ENCODE measurements around the gene MYO1A. TPM values are rescaled to one million over a fixed set of nuclear protein-coding genes. Genes with fewer than 3 reads are reported as not detected.

Gene MYO1A
- total RNA-seq, 1 donor from 2014 or later: not detected

DNA sequence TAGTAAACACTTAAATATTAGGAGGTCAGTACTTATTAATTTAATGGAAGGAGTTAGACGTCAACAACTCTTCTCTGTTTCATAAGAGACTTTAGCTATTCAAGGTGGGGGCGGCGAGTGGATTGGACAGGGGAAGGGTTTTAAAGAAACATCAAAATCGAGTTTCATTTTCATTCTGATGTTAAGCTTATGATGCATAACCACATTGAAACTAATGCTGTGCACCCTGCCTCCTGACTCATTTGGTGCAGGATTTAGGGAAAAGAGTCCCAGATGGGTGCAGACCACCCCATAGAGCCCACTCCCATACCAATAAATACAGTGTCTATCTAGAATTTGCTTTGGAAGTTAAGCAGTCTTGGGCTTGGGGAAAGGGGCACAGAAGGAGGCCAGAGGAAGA is 50.9 kb downstream of the MYO1A start:
- no peak overlapping the region for H3K4me3 ChIP-seq (ENCODE audit: low read depth, low read length)
- TF ChIP-seq, protein P1, sequence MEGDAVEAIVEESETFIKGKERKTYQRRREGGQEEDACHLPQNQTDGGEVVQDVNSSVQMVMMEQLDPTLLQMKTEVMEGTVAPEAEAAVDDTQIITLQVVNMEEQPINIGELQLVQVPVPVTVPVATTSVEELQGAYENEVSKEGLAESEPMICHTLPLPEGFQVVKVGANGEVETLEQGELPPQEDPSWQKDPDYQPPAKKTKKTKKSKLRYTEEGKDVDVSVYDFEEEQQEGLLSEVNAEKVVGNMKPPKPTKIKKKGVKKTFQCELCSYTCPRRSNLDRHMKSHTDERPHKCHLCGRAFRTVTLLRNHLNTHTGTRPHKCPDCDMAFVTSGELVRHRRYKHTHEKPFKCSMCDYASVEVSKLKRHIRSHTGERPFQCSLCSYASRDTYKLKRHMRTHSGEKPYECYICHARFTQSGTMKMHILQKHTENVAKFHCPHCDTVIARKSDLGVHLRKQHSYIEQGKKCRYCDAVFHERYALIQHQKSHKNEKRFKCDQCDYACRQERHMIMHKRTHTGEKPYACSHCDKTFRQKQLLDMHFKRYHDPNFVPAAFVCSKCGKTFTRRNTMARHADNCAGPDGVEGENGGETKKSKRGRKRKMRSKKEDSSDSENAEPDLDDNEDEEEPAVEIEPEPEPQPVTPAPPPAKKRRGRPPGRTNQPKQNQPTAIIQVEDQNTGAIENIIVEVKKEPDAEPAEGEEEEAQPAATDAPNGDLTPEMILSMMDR (conservative IDR thresholded peaks at IDR 0.05; ENCODE audit: low read depth, low read length): no peak
- no peak for DNase-seq (ENCODE audit: low read depth)

DNA sequence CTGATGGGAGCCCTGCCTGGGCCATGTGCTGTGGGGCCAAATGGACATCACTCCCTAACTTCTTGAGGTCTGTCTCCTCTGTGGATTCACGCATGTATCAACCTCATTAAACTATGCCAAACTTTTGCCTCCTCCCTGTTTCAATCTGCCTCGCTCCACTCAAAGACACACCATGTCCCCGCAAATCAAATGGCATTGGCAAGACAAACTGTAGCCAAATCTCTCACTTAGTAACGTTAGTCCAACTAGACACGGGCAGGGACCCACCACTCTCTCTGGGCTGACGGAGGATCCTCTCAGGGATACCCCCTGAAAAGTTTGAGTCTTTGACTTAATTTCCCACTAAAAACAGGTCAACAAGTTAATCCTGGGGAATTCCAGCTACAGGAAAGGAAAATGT is 51.6 kb downstream of the MYO1A start:
- DNase-seq (ENCODE audit: low read depth): no peak
- TF ChIP-seq, protein P1 (conservative IDR thresholded peaks at IDR 0.05; ENCODE audit: low read depth, low read length): no peak
- H3K4me3 ChIP-seq (ENCODE audit: low read depth, low read length): no peak overlapping the region

DNA sequence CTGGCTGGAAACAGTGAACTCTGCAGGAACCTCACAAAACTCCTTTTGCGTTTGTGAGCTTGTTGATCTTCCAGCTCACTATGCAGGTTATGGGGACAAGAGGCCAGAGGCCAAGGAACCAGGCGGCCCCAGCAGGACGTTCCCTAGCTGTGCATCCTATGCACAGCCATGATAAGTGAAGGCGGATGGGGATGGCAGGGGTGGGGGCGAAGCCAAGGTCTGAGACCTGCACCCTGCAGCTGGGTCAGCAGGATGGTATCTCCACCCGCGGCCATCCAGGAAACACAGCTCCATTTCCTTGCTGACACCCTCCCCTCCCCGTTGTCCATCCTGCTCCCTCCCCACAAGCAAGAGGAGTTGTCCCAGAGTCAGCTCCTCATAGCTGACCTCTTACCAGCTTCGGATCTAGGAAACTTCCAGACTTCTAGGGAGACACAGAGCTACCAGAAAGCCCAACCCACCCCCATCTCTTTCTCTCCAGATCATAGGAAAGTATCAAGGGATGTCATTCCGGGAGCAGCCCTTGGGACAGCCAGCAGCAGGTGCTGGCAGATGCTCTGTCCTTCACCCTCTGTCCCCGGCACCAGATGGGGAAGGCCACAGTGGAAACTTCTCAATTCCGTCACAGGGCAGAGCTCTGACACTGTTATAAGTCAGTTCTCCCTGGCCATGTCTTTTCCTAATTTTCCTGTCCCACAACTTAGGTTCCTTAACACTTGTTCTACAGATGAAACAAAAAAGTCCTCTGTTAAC is 53.0 kb downstream of the MYO1A start:
- no peak overlapping the region for H3K4me3 ChIP-seq (ENCODE audit: low read depth, low read length)
- DNase-seq (ENCODE audit: low read depth): no peak
- TF ChIP-seq, protein P1 (conservative IDR thresholded peaks at IDR 0.05; ENCODE audit: low read depth, low read length): no peak

DNA sequence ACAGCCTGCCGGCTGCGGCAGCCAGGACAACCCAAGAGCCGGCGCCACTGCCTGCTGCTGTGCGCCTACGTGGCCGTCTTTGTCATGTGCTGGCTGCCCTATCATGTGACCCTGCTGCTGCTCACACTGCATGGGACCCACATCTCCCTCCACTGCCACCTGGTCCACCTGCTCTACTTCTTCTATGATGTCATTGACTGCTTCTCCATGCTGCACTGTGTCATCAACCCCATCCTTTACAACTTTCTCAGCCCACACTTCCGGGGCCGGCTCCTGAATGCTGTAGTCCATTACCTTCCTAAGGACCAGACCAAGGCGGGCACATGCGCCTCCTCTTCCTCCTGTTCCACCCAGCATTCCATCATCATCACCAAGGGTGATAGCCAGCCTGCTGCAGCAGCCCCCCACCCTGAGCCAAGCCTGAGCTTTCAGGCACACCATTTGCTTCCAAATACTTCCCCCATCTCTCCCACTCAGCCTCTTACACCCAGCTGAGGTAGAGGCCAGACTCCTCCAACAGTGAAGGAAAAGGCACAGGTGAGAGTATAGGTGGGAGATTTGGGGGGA is 53.9 kb downstream of the MYO1A start:
- TF ChIP-seq, protein P1 (conservative IDR thresholded peaks at IDR 0.05; ENCODE audit: low read depth, low read length): no peak
- no peak for DNase-seq (ENCODE audit: low read depth)
- no peak overlapping the region for H3K4me3 ChIP-seq (ENCODE audit: low read depth, low read length)

DNA sequence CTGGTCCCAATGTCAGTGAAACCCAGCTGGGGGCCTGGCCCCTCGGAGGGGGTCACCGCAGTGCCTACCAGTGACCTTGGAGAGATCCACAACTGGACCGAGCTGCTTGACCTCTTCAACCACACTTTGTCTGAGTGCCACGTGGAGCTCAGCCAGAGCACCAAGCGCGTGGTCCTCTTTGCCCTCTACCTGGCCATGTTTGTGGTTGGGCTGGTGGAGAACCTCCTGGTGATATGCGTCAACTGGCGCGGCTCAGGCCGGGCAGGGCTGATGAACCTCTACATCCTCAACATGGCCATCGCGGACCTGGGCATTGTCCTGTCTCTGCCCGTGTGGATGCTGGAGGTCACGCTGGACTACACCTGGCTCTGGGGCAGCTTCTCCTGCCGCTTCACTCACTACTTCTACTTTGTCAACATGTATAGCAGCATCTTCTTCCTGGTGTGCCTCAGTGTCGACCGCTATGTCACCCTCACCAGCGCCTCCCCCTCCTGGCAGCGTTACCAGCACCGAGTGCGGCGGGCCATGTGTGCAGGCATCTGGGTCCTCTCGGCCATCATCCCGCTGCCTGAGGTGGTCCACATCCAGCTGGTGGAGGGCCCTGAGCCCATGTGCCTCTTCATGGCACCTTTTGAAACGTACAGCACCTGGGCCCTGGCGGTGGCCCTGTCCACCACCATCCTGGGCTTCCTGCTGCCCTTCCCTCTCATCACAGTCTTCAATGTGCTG is 54.6 kb downstream of the MYO1A start:
- no peak overlapping the region for H3K4me3 ChIP-seq (ENCODE audit: low read depth, low read length)
- TF ChIP-seq, protein P1 (conservative IDR thresholded peaks at IDR 0.05; ENCODE audit: low read depth, low read length): no peak
- DNase-seq (ENCODE audit: low read depth): no peak

DNA sequence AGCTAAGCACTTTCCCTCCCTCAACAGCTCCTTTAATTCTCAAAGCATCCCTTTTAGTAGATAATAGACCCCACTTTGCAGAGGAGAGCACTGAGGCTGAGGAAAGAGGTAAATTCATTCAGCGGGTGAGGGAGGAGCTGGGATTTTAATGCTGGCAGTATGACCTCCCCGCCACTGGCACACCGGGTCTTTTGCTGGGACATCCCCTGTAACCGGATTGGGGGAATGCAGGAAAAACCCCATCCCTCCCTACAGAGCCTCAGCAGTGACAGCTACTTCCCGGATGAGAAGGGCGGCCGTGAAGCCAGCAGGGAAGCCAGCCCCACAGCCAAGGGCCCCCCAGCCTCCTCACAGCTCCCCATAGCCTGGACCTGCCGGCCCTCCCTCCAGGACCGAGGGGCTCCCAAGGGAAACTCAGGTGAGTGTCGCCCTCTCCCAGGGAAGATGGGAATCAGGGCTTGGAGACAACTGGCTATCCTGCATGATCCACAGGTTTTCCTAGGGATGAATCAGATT is 55.6 kb downstream of the MYO1A start:
- TF ChIP-seq, protein P1 (conservative IDR thresholded peaks at IDR 0.05; ENCODE audit: low read depth, low read length): no peak
- H3K4me3 ChIP-seq (ENCODE audit: low read depth, low read length): no peak overlapping the region

More for the DNA sequence above, 55.6 kb downstream of the MYO1A start:
- DNase-seq (ENCODE audit: low read depth): no peak

Measured in epithelial cell of proximal tubule (primary cell).